IPS DF 4.7 (cell line): Measurements from ENCODE around the gene CWC22.
"Not testable (repeated sequence)": the region's sequence is repeated elsewhere in the genome, so short reads cannot be mapped to it uniquely, and the experiment has no call there.

Experiments
- DNase-seq: peaks from one replicate; pipeline ENCODE4 v3.0.0-alpha.2; 2013; ENCODE audit warnings: low spot score; ENCODE audit errors: extremely low read depth

The CWC22 gene

GRCh38 chr2:180003559-180003958 is 3.5 kb downstream of the CWC22 start:
- DNase-seq: no peak

- no peak for DNase-seq
These were observed 4.0 kb downstream of the CWC22 start for GRCh38 chr2:180003073-180003472.

- DNase-seq: no peak
These were observed 4.8 kb downstream of the CWC22 start for GRCh38 chr2:180002198-180002770.

- DNase-seq: no peak
These were observed 5.4 kb downstream of the CWC22 start for GRCh38 chr2:180001726-180002125.

- DNase-seq: no peak
These were observed 6.7 kb downstream of the CWC22 start for GRCh38 chr2:180000434-180000833.

GRCh38 chr2:179999000-179999399 is 8.1 kb downstream of the CWC22 start:
- no peak for DNase-seq

- DNase-seq: no peak
These were observed 11.2 kb downstream of the CWC22 start for GRCh38 chr2:179995741-179996515.

- no peak for DNase-seq
These were observed 15.8 kb downstream of the CWC22 start for GRCh38 chr2:179991344-179991743.

GRCh38 chr2:179990676-179991317 is 16.3 kb downstream of the CWC22 start:
- no peak for DNase-seq

GRCh38 chr2:179987916-179988315 is 19.2 kb downstream of the CWC22 start:
- DNase-seq: no peak

- no peak for DNase-seq
These were observed 21.8 kb downstream of the CWC22 start for GRCh38 chr2:179985163-179985820.

GRCh38 chr2:179983250-179983932 is 23.7 kb downstream of the CWC22 start:
- DNase-seq: no peak

- DNase-seq: no peak
These were observed 26.0 kb downstream of the CWC22 start for GRCh38 chr2:179981085-179981484.

GRCh38 chr2:179974761-179975160 is 32.3 kb downstream of the CWC22 start:
- no peak for DNase-seq

GRCh38 chr2:179966778-179967394 is 40.2 kb downstream of the CWC22 start:
- peak; percentile 22 for DNase-seq

- DNase-seq: no peak
These were observed 41.5 kb downstream of the CWC22 start for GRCh38 chr2:179965291-179966258.

GRCh38 chr2:179963626-179964025 is 43.5 kb downstream of the CWC22 start:
- no peak for DNase-seq

- DNase-seq: not testable (repeated sequence)
These were observed 48.8 kb downstream of the CWC22 start for GRCh38 chr2:179958251-179958650.

GRCh38 chr2:179954026-179954425 is 53.1 kb downstream of the CWC22 start:
- DNase-seq: no peak

GRCh38 chr2:179953359-179953758 is 53.7 kb downstream of the CWC22 start:
- DNase-seq: no peak
